Tibial nerve (tissue), 4 donors: ENCODE data around the gene MBD1.

Source experiments
- CTCF ChIP-seq, 5 experiments: fragments of 200-600 bp in 3 of 5; fragments of 450-650 bp in 2 of 5; sonication (generic) in 3 of 5; IDR thresholded peaks; one replicate each; pipeline ENCODE4 v1.5.1; 2016 to 2019; ENCODE audit warnings: antibody characterized with exemption in 5 of 5, mild to moderate bottlenecking in 3 of 5, moderate library complexity in 2 of 5
- EP300 ChIP-seq, 2 donors: sonication (generic); formaldehyde crosslinking; IDR thresholded peaks; one replicate each; pipeline ENCODE4 v1.6.1; 2017; ENCODE audit warnings: antibody characterized with exemption in 2 of 2, mild to moderate bottlenecking in 1 of 2
- POLR2A ChIP-seq, 2 donors: fragments of 450-650 bp; IDR thresholded peaks; one replicate each; pipeline ENCODE4 v1.6.1; 2017; ENCODE audit warnings: antibody characterized with exemption in 2 of 2, mild to moderate bottlenecking in 2 of 2, moderate library complexity in 2 of 2

- TF ChIP-seq CTCF (IDR thresholded peaks at IDR 0.05) = no peak
- TF ChIP-seq POLR2A (IDR thresholded peaks at IDR 0.05) = no peak
- TF ChIP-seq EP300 (IDR thresholded peaks at IDR 0.05) = no peak
These were observed 48.9 kb upstream of the MBD1 start for GRCh38 chr18:50330176-50330575.
